ENCODE measurements around the gene PLEK.
"Not testable (repeated sequence)": the region's sequence is repeated elsewhere in the genome, so short reads cannot be mapped to it uniquely, and the experiment has no call there.

PLEK gene

GRCh38 chr2:68365087-68365486, at the start of gene PLEK:
Gene PLEK (plus strand): TSS chr2:68365282. CDS start chr2:68365352, 70 bp downstream.
- DNase-seq (ENCODE audit: low read depth in 2 of 2, low spot score in 1 of 2), result no peak

GRCh38 chr2:68316111-68316510, 49.0 kb upstream of the PLEK start:
- no peak for DNase-seq (ENCODE audit: low read depth in 2 of 2, low spot score in 1 of 2)

- no peak for DNase-seq (ENCODE audit: low read depth in 2 of 2, low spot score in 1 of 2)
Measured at GRCh38 chr2:68317971-68318913, 46.8 kb upstream of the PLEK start.

- no peak for DNase-seq (ENCODE audit: low read depth in 2 of 2, low spot score in 1 of 2)
Measured at GRCh38 chr2:68318914-68319397, 46.1 kb upstream of the PLEK start.

- DNase-seq (ENCODE audit: low read depth in 2 of 2, low spot score in 1 of 2), result no peak
Measured at GRCh38 chr2:68319398-68320117, 45.5 kb upstream of the PLEK start, which contains the start of gene CNRIP1. Gene CNRIP1 (minus strand): TSS chr2:68319949. CDS start chr2:68319400, 549 bp downstream.

GRCh38 chr2:68320118-68320641, 44.9 kb upstream of the PLEK start:
- no peak for DNase-seq (ENCODE audit: low read depth in 2 of 2, low spot score in 1 of 2)

GRCh38 chr2:68325056-68325455, 40.0 kb upstream of the PLEK start:
- DNase-seq (ENCODE audit: low read depth in 2 of 2, low spot score in 1 of 2), result no peak

GRCh38 chr2:68328901-68329300, 36.2 kb upstream of the PLEK start:
- no peak for DNase-seq (ENCODE audit: low read depth in 2 of 2, low spot score in 1 of 2)

GRCh38 chr2:68330691-68331090, 34.4 kb upstream of the PLEK start:
- DNase-seq (ENCODE audit: low read depth in 2 of 2, low spot score in 1 of 2), result no peak

- no peak for DNase-seq (ENCODE audit: low read depth in 2 of 2, low spot score in 1 of 2)
Measured at GRCh38 chr2:68333009-68333408, 32.1 kb upstream of the PLEK start.

- no peak for DNase-seq (ENCODE audit: low read depth in 2 of 2, low spot score in 1 of 2)
Measured at GRCh38 chr2:68333931-68334330, 31.2 kb upstream of the PLEK start.

- no peak for DNase-seq (ENCODE audit: low read depth in 2 of 2, low spot score in 1 of 2)
Measured at GRCh38 chr2:68336192-68336591, 28.9 kb upstream of the PLEK start.

- no peak for DNase-seq (ENCODE audit: low read depth in 2 of 2, low spot score in 1 of 2)
Measured at GRCh38 chr2:68340226-68341061, 24.6 kb upstream of the PLEK start.

- no peak for DNase-seq (ENCODE audit: low read depth in 2 of 2, low spot score in 1 of 2)
Measured at GRCh38 chr2:68341062-68341329, 24.1 kb upstream of the PLEK start.

GRCh38 chr2:68341583-68341982, 23.5 kb upstream of the PLEK start:
- no peak for DNase-seq (ENCODE audit: low read depth in 2 of 2, low spot score in 1 of 2)

- no peak for DNase-seq (ENCODE audit: low read depth in 2 of 2, low spot score in 1 of 2)
Measured at GRCh38 chr2:68342470-68342869, 22.6 kb upstream of the PLEK start.

GRCh38 chr2:68344031-68344430, 21.1 kb upstream of the PLEK start:
- DNase-seq (ENCODE audit: low read depth in 2 of 2, low spot score in 1 of 2), result no peak

GRCh38 chr2:68345129-68345875, 19.8 kb upstream of the PLEK start:
- no peak for DNase-seq (ENCODE audit: low read depth in 2 of 2, low spot score in 1 of 2)

GRCh38 chr2:68349091-68349490, 16.0 kb upstream of the PLEK start:
- DNase-seq (ENCODE audit: low read depth in 2 of 2, low spot score in 1 of 2), result not testable (repeated sequence)

GRCh38 chr2:68351997-68352396, 13.1 kb upstream of the PLEK start:
- no peak for DNase-seq (ENCODE audit: low read depth in 2 of 2, low spot score in 1 of 2)
